Rectal smooth muscle tissue (tissue), 1 donor: ENCODE measurements around the gene TSPAN18.

Experiments used
- H3K27ac ChIP-seq: one replicate; pipeline ENCODE4 v1.7.0; 2013; ENCODE audit warnings: low read depth, low read length, inconsistent platforms
- H3K27me3 ChIP-seq: one replicate; pipeline ENCODE4 v1.7.0; 2013; ENCODE audit warnings: low read length; ENCODE audit not compliant: control insufficient read depth, insufficient read depth
- H3K36me3 ChIP-seq: one replicate; pipeline ENCODE4 v1.7.0; 2013; ENCODE audit warnings: low read length; ENCODE audit not compliant: control insufficient read depth, insufficient read depth
- H3K4me1 ChIP-seq: one replicate; pipeline ENCODE4 v1.7.0; 2013; ENCODE audit warnings: low read length; ENCODE audit not compliant: control insufficient read depth, insufficient read depth
- H3K4me3 ChIP-seq: one replicate; pipeline ENCODE4 v1.7.0; 2013; ENCODE audit warnings: low read length
- H3K9ac ChIP-seq: one replicate; pipeline ENCODE4 v1.7.0; 2013; ENCODE audit warnings: low read length

The TSPAN18 gene

GRCh38 chr11:44904261-44905020 lies 177.7 kb downstream of the TSPAN18 start:
- no peaks in the 10 kb centered on the region for H3K36me3 ChIP-seq
- H3K4me1 ChIP-seq, result no peaks in the 10 kb centered on the region
- H3K27ac ChIP-seq, result no peak overlapping the region
- no peaks in the 10 kb centered on the region for H3K27me3 ChIP-seq
- no peak overlapping the region for H3K4me3 ChIP-seq
- H3K9ac ChIP-seq, result no peak overlapping the region

GRCh38 chr11:44905131-44905866 lies 178.5 kb downstream of the TSPAN18 start:
- Histone ChIP-seq H3K36me3 (no peaks in the 10 kb centered on the region), H3K27me3 (no peaks in the 10 kb centered on the region), H3K27ac (no peak overlapping the region), H3K4me1 (no peaks in the 10 kb centered on the region), H3K9ac (no peak overlapping the region), H3K4me3 (no peak overlapping the region)

GRCh38 chr11:44906649-44907048 lies 179.9 kb downstream of the TSPAN18 start:
- peaks cover 6% of the 10 kb centered on the region for H3K4me1 ChIP-seq
- no peaks in the 10 kb centered on the region for H3K36me3 ChIP-seq
- no peak overlapping the region for H3K27ac ChIP-seq
- no peaks in the 10 kb centered on the region for H3K27me3 ChIP-seq
- no peak overlapping the region for H3K9ac ChIP-seq
- no peak overlapping the region for H3K4me3 ChIP-seq

- H3K27ac ChIP-seq, result no peak overlapping the region
- no peaks in the 10 kb centered on the region for H3K27me3 ChIP-seq
Observed at GRCh38 chr11:44909557-44909956, 182.8 kb downstream of the TSPAN18 start.

GRCh38 chr11:44910591-44910990 lies 183.8 kb downstream of the TSPAN18 start:
- Histone ChIP-seq H3K27ac (no peak overlapping the region), H3K4me3 (no peak overlapping the region), H3K4me1 (peaks cover 6% of the 10 kb centered on the region), H3K9ac (no peak overlapping the region), H3K27me3 (no peaks in the 10 kb centered on the region), H3K36me3 (no peaks in the 10 kb centered on the region)

More at GRCh38 chr11:44909557-44909956, 182.8 kb downstream of the TSPAN18 start:
- H3K36me3 ChIP-seq, result no peaks in the 10 kb centered on the region
- no peak overlapping the region for H3K4me3 ChIP-seq
- peaks cover 6% of the 10 kb centered on the region for H3K4me1 ChIP-seq
- no peak overlapping the region for H3K9ac ChIP-seq

- no peaks in the 10 kb centered on the region for H3K36me3 ChIP-seq
- no peak overlapping the region for H3K27ac ChIP-seq
- H3K4me3 ChIP-seq, result no peak overlapping the region
- H3K9ac ChIP-seq, result no peak overlapping the region
- peaks cover 6% of the 10 kb centered on the region for H3K4me1 ChIP-seq
- no peaks in the 10 kb centered on the region for H3K27me3 ChIP-seq
Observed at GRCh38 chr11:44911029-44911814, 184.5 kb downstream of the TSPAN18 start.

- Histone ChIP-seq H3K27me3 (no peaks in the 10 kb centered on the region), H3K9ac (no peak overlapping the region), H3K27ac (no peak overlapping the region), H3K4me3 (no peak overlapping the region), H3K36me3 (no peaks in the 10 kb centered on the region), H3K4me1 (peaks cover 6% of the 10 kb centered on the region)
Observed at GRCh38 chr11:44912270-44912987, 185.7 kb downstream of the TSPAN18 start.

GRCh38 chr11:44913502-44913901 lies 186.7 kb downstream of the TSPAN18 start:
- Histone ChIP-seq H3K27ac (no peak overlapping the region), H3K27me3 (no peaks in the 10 kb centered on the region), H3K36me3 (no peaks in the 10 kb centered on the region), H3K4me3 (no peak overlapping the region), H3K4me1 (peaks cover 6% of the 10 kb centered on the region), H3K9ac (no peak overlapping the region)

GRCh38 chr11:44914105-44914504 lies 187.3 kb downstream of the TSPAN18 start:
- H3K4me1 ChIP-seq, result peaks cover 6% of the 10 kb centered on the region
- H3K27me3 ChIP-seq, result no peaks in the 10 kb centered on the region
- H3K9ac ChIP-seq, result no peak overlapping the region
- no peak overlapping the region for H3K27ac ChIP-seq
- H3K4me3 ChIP-seq, result no peak overlapping the region
- no peaks in the 10 kb centered on the region for H3K36me3 ChIP-seq

GRCh38 chr11:44915004-44915403 lies 188.2 kb downstream of the TSPAN18 start:
- no peaks in the 10 kb centered on the region for H3K36me3 ChIP-seq

GRCh38 chr11:44915621-44916020 lies 188.9 kb downstream of the TSPAN18 start:
- no peak overlapping the region for H3K9ac ChIP-seq

More at GRCh38 chr11:44915004-44915403, 188.2 kb downstream of the TSPAN18 start:
- Histone ChIP-seq H3K4me1 (peaks cover 6% of the 10 kb centered on the region), H3K27ac (no peak overlapping the region), H3K27me3 (no peaks in the 10 kb centered on the region), H3K9ac (no peak overlapping the region), H3K4me3 (no peak overlapping the region)

GRCh38 chr11:44916331-44916730 lies 189.6 kb downstream of the TSPAN18 start:
- H3K4me1 ChIP-seq, result no peaks in the 10 kb centered on the region
- no peaks in the 10 kb centered on the region for H3K36me3 ChIP-seq
- H3K27me3 ChIP-seq, result no peaks in the 10 kb centered on the region
- H3K27ac ChIP-seq, result no peak overlapping the region
- H3K9ac ChIP-seq, result no peak overlapping the region
- no peak overlapping the region for H3K4me3 ChIP-seq

More at GRCh38 chr11:44915621-44916020, 188.9 kb downstream of the TSPAN18 start:
- H3K27me3 ChIP-seq, result no peaks in the 10 kb centered on the region
- peaks cover 6% of the 10 kb centered on the region for H3K4me1 ChIP-seq
- H3K4me3 ChIP-seq, result no peak overlapping the region
- H3K27ac ChIP-seq, result no peak overlapping the region
- no peaks in the 10 kb centered on the region for H3K36me3 ChIP-seq
